Gastroesophageal sphincter (tissue), 4 donors: ENCODE measurements around the gene ANKHD1. TPM values are rescaled to one million over a fixed set of nuclear protein-coding genes. Genes with fewer than 3 reads are reported as not detected.

ENCODE experiments used
- ATAC-seq: fragments of 150-250 bp; one replicate; pipeline ENCODE4 v1.9.1; 2016; ENCODE audit warnings: mild to moderate bottlenecking, moderate library complexity
- H3K27ac ChIP-seq, 4 donors: fragments of 200-600 bp; sonication (generic) in 3 of 4; 1 replicate in 3 of 4; 2 replicates in 1 of 4; pipeline ENCODE4 v1.5.1; 2016 to 2019
- H3K27me3 ChIP-seq: fragments of 200-600 bp; sonication (generic); one replicate; pipeline ENCODE4 v1.5.1; 2019
- H3K36me3 ChIP-seq, 2 donors: fragments of 200-600 bp; sonication (generic); one replicate each; pipeline ENCODE4 v1.5.1; 2019; ENCODE audit warnings: control low read depth in 1 of 2
- H3K4me1 ChIP-seq, 3 donors: fragments of 200-600 bp; sonication (generic); 1 replicate in 2 of 3; 2 replicates in 1 of 3; pipeline ENCODE4 v1.5.1; 2016 to 2019; ENCODE audit warnings: control low read depth in 2 of 3
- H3K4me3 ChIP-seq, 2 donors: fragments of 200-600 bp; sonication (generic); one replicate each; pipeline ENCODE4 v1.5.1; 2019; ENCODE audit warnings: mild to moderate bottlenecking in 1 of 2, moderate library complexity in 1 of 2
- H3K9me3 ChIP-seq, 3 donors: fragments of 200-600 bp; sonication (generic); one replicate each; pipeline ENCODE4 v1.5.1; 2017 to 2019; ENCODE audit warnings: control low read depth in 2 of 3
- CTCF ChIP-seq, 4 experiments: fragments of 200-600 bp in 2 of 4; fragments of 450-650 bp in 2 of 4; sonication (generic) in 1 of 4; IDR thresholded peaks; one replicate each; pipeline ENCODE4 v1.5.1; 2017 to 2019; ENCODE audit warnings: antibody characterized with exemption in 4 of 4, mild to moderate bottlenecking in 2 of 4, moderate library complexity in 2 of 4
- EP300 ChIP-seq: sonication (generic); formaldehyde crosslinking; IDR thresholded peaks from one replicate; pipeline ENCODE4 v1.6.1; 2017; ENCODE audit warnings: antibody characterized with exemption, mild to moderate bottlenecking
- POLR2A ChIP-seq, 2 donors: fragments of 450-650 bp; IDR thresholded peaks; one replicate each; pipeline ENCODE4 v1.6.1; 2017; ENCODE audit warnings: antibody characterized with exemption in 2 of 2, mild to moderate bottlenecking in 2 of 2, moderate library complexity in 1 of 2
- POLR2AphosphoS5 ChIP-seq: sonication (generic); formaldehyde crosslinking; IDR thresholded peaks from one replicate; pipeline ENCODE4 v1.6.1; 2017; ENCODE audit warnings: antibody characterized with exemption
- WGBS, 2 donors: methylation state at CpG; one replicate each; pipeline ENCODE4 v1.1.5; 2018; ENCODE audit warnings: low coverage in 1 of 2; 5-methylcytosine and 5-hydroxymethylcytosine counted together
- total RNA-seq, 4 donors: library from RNA; depleted of rRNA; stranded (reverse); fragments of >200 nt; gene quantifications; one replicate each; pipeline ENCODE4 v1.1.0, GENCODE V29; 2016

ANKHD1 gene
- total RNA-seq, 4 donors from 2014 or later: 52.7 to 156 (median 84.5) TPM

DNA sequence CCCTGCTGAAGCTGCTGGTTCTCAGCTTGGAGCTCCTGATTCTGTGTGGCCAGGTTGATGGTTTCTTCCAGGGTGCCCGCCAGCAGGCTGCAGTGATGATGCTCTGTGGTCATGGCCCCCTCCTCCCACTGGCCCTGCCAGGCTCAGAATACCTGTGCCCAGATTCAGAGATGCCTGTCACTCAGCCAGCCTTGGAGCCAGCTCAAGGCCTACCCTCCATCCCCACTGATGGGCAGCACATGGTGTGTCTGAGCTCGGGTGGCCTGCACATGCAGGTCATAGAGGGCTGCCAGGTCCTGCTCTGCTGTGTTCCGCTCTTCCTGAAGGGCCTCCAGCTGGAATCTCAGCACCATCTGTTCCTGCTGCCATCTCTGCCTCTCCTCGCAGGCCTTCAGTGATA, 168.4 kb downstream of the ANKHD1 start:
- Histone ChIP-seq H3K4me1 (peaks cover 0 to 64% (median 27%) of the 10 kb centered on the region in 3 donors), H3K27ac (peak overlapping the region in 3 of 4 donors; percentile 52 to 64 (median 60)), H3K4me3 (no peak overlapping the region), H3K27me3 (no peaks in the 10 kb centered on the region), H3K9me3 (no peaks in the 10 kb centered on the region), H3K36me3 (peaks cover 0 to 49% of the 10 kb centered on the region in 2 donors)
- TF ChIP-seq POLR2AphosphoS5 (no peak), EP300 (no peak), CTCF (IDR thresholded peaks at IDR 0.05) (no peak), POLR2A (IDR thresholded peaks at IDR 0.05) (no peak)
- WGBS, 2 donors: 92 to 100% methylated on average over 1 to 2 of the region's 4 CpGs
- no peak for ATAC-seq

GRCh38 chr5:140570488-140570887, 168.9 kb downstream of the ANKHD1 start:
- TF ChIP-seq CTCF (IDR thresholded peaks at IDR 0.05) (no peak), EP300 (no peak), POLR2A (IDR thresholded peaks at IDR 0.05) (no peak), POLR2AphosphoS5 (no peak)
- no peak overlapping the region for H3K4me3 ChIP-seq
- H3K36me3 ChIP-seq: peaks cover 0 to 49% of the 10 kb centered on the region in 2 donors
- peaks cover 0 to 60% (median 24%) of the 10 kb centered on the region in 3 donors for H3K4me1 ChIP-seq
- WGBS, 2 donors: 100% methylated on average over 1 of the region's 1 CpG
- ATAC-seq: no peak
- peak overlapping the region in 3 of 4 donors; percentile 52 to 64 (median 60) for H3K27ac ChIP-seq
- no peaks in the 10 kb centered on the region for H3K9me3 ChIP-seq
- H3K27me3 ChIP-seq: no peaks in the 10 kb centered on the region

GRCh38 chr5:140571105-140571504, 169.5 kb downstream of the ANKHD1 start:
- no peaks in the 10 kb centered on the region for H3K27me3 ChIP-seq
- no peak for TF ChIP-seq POLR2AphosphoS5
- TF ChIP-seq POLR2A (IDR thresholded peaks at IDR 0.05): no peak
- TF ChIP-seq EP300: no peak
- TF ChIP-seq CTCF (IDR thresholded peaks at IDR 0.05): no peak
- peaks cover 0 to 54% (median 17%) of the 10 kb centered on the region in 3 donors for H3K4me1 ChIP-seq
- peaks cover 0 to 46% of the 10 kb centered on the region in 2 donors for H3K36me3 ChIP-seq
- 60% methylated on average over 1 of the region's 5 CpGs; no CpG with 5 or more reads in 1 of the 2 donors for WGBS, 2 donors
- peak overlapping the region in 3 of 4 donors; percentile 52 to 64 (median 60) for H3K27ac ChIP-seq
- ATAC-seq: peak; percentile 36
- no peak overlapping the region for H3K4me3 ChIP-seq
- no peaks in the 10 kb centered on the region for H3K9me3 ChIP-seq

GRCh38 chr5:140573683-140574082, 172.1 kb downstream of the ANKHD1 start:
- ATAC-seq: no peak
- no CpG with 5 or more reads among the region's 7 CpGs for WGBS, 2 donors
- H3K27ac ChIP-seq: no peak overlapping the region
- H3K9me3 ChIP-seq: no peaks in the 10 kb centered on the region
- H3K36me3 ChIP-seq: peaks cover 0 to 20% of the 10 kb centered on the region in 2 donors
- TF ChIP-seq CTCF (IDR thresholded peaks at IDR 0.05) (no peak), POLR2AphosphoS5 (no peak), EP300 (no peak), POLR2A (IDR thresholded peaks at IDR 0.05) (no peak)
- peaks cover 0 to 28% (median 6%) of the 10 kb centered on the region in 3 donors for H3K4me1 ChIP-seq
- H3K27me3 ChIP-seq: no peaks in the 10 kb centered on the region
- no peak overlapping the region for H3K4me3 ChIP-seq

DNA sequence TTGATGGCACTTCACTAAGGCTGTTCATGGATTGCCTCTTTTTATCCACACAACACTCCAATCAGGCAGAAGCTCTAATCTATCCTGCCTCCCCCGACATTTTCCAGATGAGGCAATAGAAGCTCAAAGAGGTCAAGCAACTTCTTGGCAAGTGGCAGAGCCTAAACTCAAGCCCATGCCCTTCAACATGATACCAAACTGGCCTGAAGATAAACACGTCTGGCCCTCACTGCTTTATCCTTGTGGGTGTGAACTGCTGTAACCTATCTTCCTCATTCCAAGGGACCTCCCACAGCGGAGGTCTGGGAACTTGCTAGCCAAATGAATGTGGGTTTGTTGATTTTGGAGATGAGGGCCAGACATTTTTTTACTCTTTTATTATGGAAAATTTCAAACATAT, 172.5 kb downstream of the ANKHD1 start:
- no peak overlapping the region for H3K27ac ChIP-seq
- ATAC-seq: no peak
- peaks cover 0 to 16% of the 10 kb centered on the region in 2 donors for H3K36me3 ChIP-seq
- H3K4me3 ChIP-seq: no peak overlapping the region
- H3K27me3 ChIP-seq: no peaks in the 10 kb centered on the region
- no peak for TF ChIP-seq EP300
- 24 to 27% methylated on average over 3 of the region's 3 CpGs for WGBS, 2 donors
- H3K4me1 ChIP-seq: peaks cover 0 to 25% (median 6%) of the 10 kb centered on the region in 3 donors
- no peaks in the 10 kb centered on the region for H3K9me3 ChIP-seq
